HFFc6 (cell line): ENCODE data around the gene ALKBH5. TPM values are rescaled to one million over a fixed set of nuclear protein-coding genes. Genes with fewer than 3 reads are reported as not detected.

Experiments used
- DNase-seq: peaks from one replicate; pipeline ENCODE4 v3.0.0-alpha.2; 2018
- H3K27ac Mint-ChIP-seq: 2 replicates; pipeline ENCODE4 v1.8.0; 2020; ENCODE audit warnings: mild to moderate bottlenecking, mixed read lengths
- H3K27me3 Mint-ChIP-seq: 2 replicates; pipeline ENCODE4 v1.8.0; 2021; ENCODE audit warnings: mild to moderate bottlenecking, moderate library complexity, mixed read lengths; ENCODE audit not compliant: insufficient read depth
- H3K36me3 Mint-ChIP-seq: 2 replicates; pipeline ENCODE4 v1.8.0; 2021; ENCODE audit warnings: low read depth, mixed read lengths
- H3K4me1 Mint-ChIP-seq: 2 replicates; pipeline ENCODE4 v1.8.0; 2020; ENCODE audit warnings: low read depth, mixed read lengths
- H3K4me3 Mint-ChIP-seq: 2 replicates; pipeline ENCODE4 v1.8.0; 2020; ENCODE audit warnings: mild to moderate bottlenecking, moderate library complexity, mixed read lengths
- H3K9me3 Mint-ChIP-seq: 2 replicates; pipeline ENCODE4 v1.8.0; 2020; ENCODE audit warnings: mild to moderate bottlenecking, mixed read lengths
- total RNA-seq, 6 experiments: library from RNA; stranded (reverse); fragmentation: NEBNext Ultra II Directional; extraction: Animal tissue kit (Norgen Biotek cat#: 25700); gene quantifications; 2 replicates in 1 of 6; 3 replicates in 5 of 6; pipeline ENCODE4 v1.2.3, GENCODE V29; 2021
- TF ChIP-seq, protein P1 (sequence below): fragments of 200-600 bp; sonication (generic); IDR thresholded peaks from 2 replicates; pipeline ENCODE4 v1.5.0; 2021; ENCODE audit warnings: antibody characterized with exemption, mild to moderate bottlenecking

The ALKBH5 gene
- total RNA-seq, 6 experiments from 2014 or later: 90.2 to 117 (median 103) TPM

- Mint-ChIP-seq H3K4me3 (no peak overlapping the region), H3K9me3 (no peaks in the 10 kb centered on the region), H3K27ac (no peak overlapping the region), H3K36me3 (no peaks in the 10 kb centered on the region), H3K4me1 (peaks cover 6% of the 10 kb centered on the region; the same call in 1 of the 2 replicates), H3K27me3 (peaks cover 9% of the 10 kb centered on the region)
- TF ChIP-seq, protein P1, sequence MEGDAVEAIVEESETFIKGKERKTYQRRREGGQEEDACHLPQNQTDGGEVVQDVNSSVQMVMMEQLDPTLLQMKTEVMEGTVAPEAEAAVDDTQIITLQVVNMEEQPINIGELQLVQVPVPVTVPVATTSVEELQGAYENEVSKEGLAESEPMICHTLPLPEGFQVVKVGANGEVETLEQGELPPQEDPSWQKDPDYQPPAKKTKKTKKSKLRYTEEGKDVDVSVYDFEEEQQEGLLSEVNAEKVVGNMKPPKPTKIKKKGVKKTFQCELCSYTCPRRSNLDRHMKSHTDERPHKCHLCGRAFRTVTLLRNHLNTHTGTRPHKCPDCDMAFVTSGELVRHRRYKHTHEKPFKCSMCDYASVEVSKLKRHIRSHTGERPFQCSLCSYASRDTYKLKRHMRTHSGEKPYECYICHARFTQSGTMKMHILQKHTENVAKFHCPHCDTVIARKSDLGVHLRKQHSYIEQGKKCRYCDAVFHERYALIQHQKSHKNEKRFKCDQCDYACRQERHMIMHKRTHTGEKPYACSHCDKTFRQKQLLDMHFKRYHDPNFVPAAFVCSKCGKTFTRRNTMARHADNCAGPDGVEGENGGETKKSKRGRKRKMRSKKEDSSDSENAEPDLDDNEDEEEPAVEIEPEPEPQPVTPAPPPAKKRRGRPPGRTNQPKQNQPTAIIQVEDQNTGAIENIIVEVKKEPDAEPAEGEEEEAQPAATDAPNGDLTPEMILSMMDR: no peak
- no peak for DNase-seq
Measured at GRCh38 chr17:18151290-18151689, 32.3 kb upstream of the ALKBH5 start.

DNA sequence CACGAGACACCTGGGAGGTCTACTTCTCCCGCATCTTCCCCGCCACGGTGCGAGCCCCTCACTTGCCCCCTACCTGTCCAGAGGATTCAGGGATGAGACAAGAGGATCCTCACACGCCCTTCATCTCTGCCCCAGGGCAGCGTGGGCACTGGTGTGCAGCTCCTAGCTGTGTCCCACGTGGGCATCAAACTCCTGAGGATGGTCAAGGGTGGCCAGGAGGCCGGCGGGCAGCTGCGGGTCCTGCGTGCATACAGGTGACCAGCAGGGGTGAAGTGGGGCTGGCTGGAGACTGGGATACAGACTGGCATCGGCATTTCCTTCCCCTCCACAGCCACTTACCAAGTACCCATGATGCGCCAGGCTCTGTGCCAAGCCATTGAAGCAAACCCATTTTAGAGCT lies 28.4 kb upstream of the ALKBH5 start:
- no peaks in the 10 kb centered on the region for H3K9me3 Mint-ChIP-seq
- no peak overlapping the region for H3K4me3 Mint-ChIP-seq
- no peak overlapping the region for H3K27ac Mint-ChIP-seq
- DNase-seq: no peak
- no peaks in the 10 kb centered on the region for H3K36me3 Mint-ChIP-seq
- H3K27me3 Mint-ChIP-seq: peaks cover 3% of the 10 kb centered on the region
- TF ChIP-seq, protein P1: no peak
- peaks cover 29% of the 10 kb centered on the region for H3K4me1 Mint-ChIP-seq

GRCh38 chr17:18156171-18156975 lies 27.3 kb upstream of the ALKBH5 start:
- no peaks in the 10 kb centered on the region for H3K36me3 Mint-ChIP-seq
- DNase-seq: no peak
- H3K27ac Mint-ChIP-seq: no peak overlapping the region
- no peak overlapping the region for H3K4me3 Mint-ChIP-seq
- no peaks in the 10 kb centered on the region for H3K9me3 Mint-ChIP-seq
- H3K4me1 Mint-ChIP-seq: peaks cover 31% of the 10 kb centered on the region
- peaks cover 2% of the 10 kb centered on the region; the same call in 1 of the 2 replicates for H3K27me3 Mint-ChIP-seq
- TF ChIP-seq, protein P1: peak; percentile 24; the same call in 1 of the 2 replicates

GRCh38 chr17:18156976-18157280 lies 26.7 kb upstream of the ALKBH5 start:
- no peak for DNase-seq
- no peak overlapping the region for H3K27ac Mint-ChIP-seq
- no peaks in the 10 kb centered on the region for H3K9me3 Mint-ChIP-seq
- peaks cover 2% of the 10 kb centered on the region; the same call in 1 of the 2 replicates for H3K27me3 Mint-ChIP-seq
- H3K4me3 Mint-ChIP-seq: no peak overlapping the region
- H3K36me3 Mint-ChIP-seq: no peaks in the 10 kb centered on the region
- TF ChIP-seq, protein P1: no peak
- peaks cover 36% of the 10 kb centered on the region for H3K4me1 Mint-ChIP-seq

- H3K4me3 Mint-ChIP-seq: no peak overlapping the region
- DNase-seq: no peak
- no peaks in the 10 kb centered on the region for H3K9me3 Mint-ChIP-seq
- no peaks in the 10 kb centered on the region for H3K36me3 Mint-ChIP-seq
- peaks cover 2% of the 10 kb centered on the region for H3K27me3 Mint-ChIP-seq
- H3K4me1 Mint-ChIP-seq: peaks cover 40% of the 10 kb centered on the region
- TF ChIP-seq, protein P1: no peak
- H3K27ac Mint-ChIP-seq: no peak overlapping the region
Measured at GRCh38 chr17:18157354-18157985, 26.2 kb upstream of the ALKBH5 start.
